Measurements from ENCODE around the gene NUDT12. TPM values are rescaled to one million over a fixed set of nuclear protein-coding genes. Genes with fewer than 3 reads are reported as not detected.

The NUDT12 gene
- total and polyA plus RNA-seq, 9 donors = 4.9 to 9.9 (median 7.2) TPM

DNA sequence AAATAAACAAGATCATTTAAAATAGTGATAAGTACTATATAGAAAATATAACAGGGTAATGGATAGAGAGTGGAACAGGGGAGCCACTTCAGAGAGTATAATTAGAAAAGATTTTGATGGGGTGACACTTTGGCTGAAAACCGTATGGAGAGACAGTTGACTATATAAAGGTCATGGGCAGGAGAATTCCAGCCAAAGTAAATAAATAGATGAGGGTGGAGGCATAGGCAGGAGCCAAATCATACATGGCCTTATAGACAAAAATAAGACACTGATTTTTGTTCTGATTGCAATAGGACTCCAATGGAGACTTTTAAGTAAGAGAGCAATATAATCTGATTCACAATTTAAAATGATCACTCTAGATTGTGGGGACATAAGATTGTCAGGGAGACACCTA is 37.5 kb upstream of the NUDT12 start:
- WGBS, 3 donors = 63 to 68% (median 65%) methylated on average over 1 of the region's 1 CpG
- no peaks in the 10 kb centered on the region for H3K36me3 ChIP-seq
- H3K4me3 ChIP-seq = no peak overlapping the region
- H3K4me1 ChIP-seq (ENCODE audit: insufficient read depth) = no peaks in the 10 kb centered on the region
- no peak for DNase-seq
- H3K27me3 ChIP-seq = no peaks in the 10 kb centered on the region
- intact Hi-C loops (cut with DNase I) = no loop called here
- no peaks in the 10 kb centered on the region for H3K9me3 ChIP-seq
- TF ChIP-seq EP300 (IDR thresholded peaks at IDR 0.05) = no peak
- no peak for TF ChIP-seq CTCF (IDR thresholded peaks at IDR 0.05)
- no peak for TF ChIP-seq POLR2A (IDR thresholded peaks at IDR 0.05)
- H3K27ac ChIP-seq = no peak overlapping the region

DNA sequence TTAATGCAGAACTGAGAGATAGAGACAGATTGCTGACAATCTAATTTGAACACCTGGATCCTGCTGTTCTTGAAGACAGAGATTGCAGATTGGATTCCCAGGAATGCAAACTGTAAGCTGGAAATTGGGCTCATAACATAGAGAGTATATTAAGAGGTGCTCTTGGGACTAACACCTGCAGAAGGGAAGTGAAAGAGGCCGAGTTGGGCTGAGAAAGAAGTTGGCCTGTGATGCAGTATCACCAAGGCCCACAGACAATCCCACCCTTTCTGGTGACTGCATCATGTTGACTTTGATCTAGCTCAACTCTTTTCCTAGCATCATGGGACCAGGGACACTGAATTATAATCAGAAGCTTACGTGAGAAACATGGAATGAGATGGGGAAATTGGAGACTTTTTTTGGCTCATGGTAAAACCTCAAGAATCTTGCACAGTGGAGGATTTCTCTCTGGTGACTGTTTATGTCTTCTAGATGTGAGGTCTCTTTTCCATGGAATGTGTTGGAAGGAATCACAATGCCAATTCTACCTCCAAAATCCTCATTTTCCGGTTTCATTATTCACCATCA is 36.5 kb upstream of the NUDT12 start:
- no peaks in the 10 kb centered on the region for H3K36me3 ChIP-seq
- 84 to 93% (median 90%) methylated on average over 3 of the region's 3 CpGs for WGBS, 3 donors
- TF ChIP-seq CTCF (IDR thresholded peaks at IDR 0.05) (no peak), POLR2A (IDR thresholded peaks at IDR 0.05) (no peak), EP300 (IDR thresholded peaks at IDR 0.05) (no peak)
- no peak overlapping the region for H3K27ac ChIP-seq
- DNase-seq = no peak
- intact Hi-C loops (cut with DNase I) = no loop called here
- no peaks in the 10 kb centered on the region for H3K27me3 ChIP-seq
- H3K4me1 ChIP-seq (ENCODE audit: insufficient read depth) = no peaks in the 10 kb centered on the region
- H3K4me3 ChIP-seq = no peak overlapping the region
- no peaks in the 10 kb centered on the region for H3K9me3 ChIP-seq

- H3K4me1 ChIP-seq (ENCODE audit: insufficient read depth) = no peaks in the 10 kb centered on the region
- intact Hi-C loops (cut with DNase I) = no loop called here
- H3K4me3 ChIP-seq = no peak overlapping the region
- no peaks in the 10 kb centered on the region for H3K36me3 ChIP-seq
- no peak for DNase-seq
- WGBS, 3 donors = 79 to 96% (median 93%) methylated on average over 3 of the region's 3 CpGs
- H3K9me3 ChIP-seq = no peaks in the 10 kb centered on the region
- no peak overlapping the region for H3K27ac ChIP-seq
- TF ChIP-seq CTCF (IDR thresholded peaks at IDR 0.05) = no peak
- TF ChIP-seq POLR2A (IDR thresholded peaks at IDR 0.05) = no peak
- no peak for TF ChIP-seq EP300 (IDR thresholded peaks at IDR 0.05)
- H3K27me3 ChIP-seq = no peaks in the 10 kb centered on the region
These were observed 27.6 kb upstream of the NUDT12 start for GRCh38 chr5:103590221-103590620.

- no peaks in the 10 kb centered on the region for H3K27me3 ChIP-seq
- H3K36me3 ChIP-seq = no peaks in the 10 kb centered on the region
- no peak for DNase-seq
- H3K9me3 ChIP-seq = no peaks in the 10 kb centered on the region
- H3K4me1 ChIP-seq (ENCODE audit: insufficient read depth) = no peaks in the 10 kb centered on the region
- H3K4me3 ChIP-seq = no peak overlapping the region
- WGBS, 3 donors = 88 to 93% (median 91%) methylated on average over 3 of the region's 3 CpGs
- TF ChIP-seq CTCF (IDR thresholded peaks at IDR 0.05) (no peak), EP300 (IDR thresholded peaks at IDR 0.05) (no peak), POLR2A (IDR thresholded peaks at IDR 0.05) (no peak)
- no peak overlapping the region for H3K27ac ChIP-seq
- intact Hi-C loops (cut with DNase I) = no loop called here
These were observed 27.2 kb upstream of the NUDT12 start for GRCh38 chr5:103589776-103590175.
